ENCODE results near the gene USP37.
A peak's percentile ranks its signal among the peaks of the same experiment; 100 is the strongest.

The USP37 gene

GRCh38 chr2:218605432-218605831 is 37.3 kb upstream of the USP37 start:
- H2BK5ac ChIP-seq (ENCODE audit: low read depth, low read length, poor library complexity, severe bottlenecking), result no peak overlapping the region
- 97% methylated on average over 2 of the region's 2 CpGs for WGBS
- no peak overlapping the region for H2AFZ ChIP-seq (ENCODE audit: low read depth, low read length)
- no peak overlapping the region for H3K18ac ChIP-seq (ENCODE audit: low read depth in 1 of 2, low read length in 2 of 2)
- H3K4me2 ChIP-seq (ENCODE audit: low read length, poor library complexity, severe bottlenecking), result no peak overlapping the region
- H3K4me1 ChIP-seq (ENCODE audit: control insufficient read depth, insufficient read depth, low read depth, low read length), result peaks cover 6% of the 10 kb centered on the region
- no peak overlapping the region for H2AK5ac ChIP-seq (ENCODE audit: low read length, severe bottlenecking)
- H3K4me3 ChIP-seq (ENCODE audit: insufficient read depth in 1 of 2, low read depth in 1 of 2, low read length in 2 of 2), result peak overlapping the region in 1 of 2 experiments; percentile 46
- no peak overlapping the region for H4K91ac ChIP-seq (ENCODE audit: low read length)
- no peaks in the 10 kb centered on the region for H3K9me3 ChIP-seq (ENCODE audit: control insufficient read depth, low read length)
- DNase-seq, result no peak
- peak overlapping the region; percentile 59 for H3K27ac ChIP-seq (ENCODE audit: low read length, poor library complexity, severe bottlenecking)
- H3K23ac ChIP-seq (ENCODE audit: low read length in 2 of 2), result no peak overlapping the region
- H2BK15ac ChIP-seq (ENCODE audit: low read depth, poor library complexity, severe bottlenecking), result no peak overlapping the region
- H2BK12ac ChIP-seq (ENCODE audit: low read length in 2 of 2), result no peak overlapping the region
- H3K14ac ChIP-seq (ENCODE audit: low read length in 2 of 2), result no peak overlapping the region
- H3K9ac ChIP-seq (ENCODE audit: low read length), result peak overlapping the region; percentile 16
- peaks cover 2% of the 10 kb centered on the region for H3K79me1 ChIP-seq (replicated peaks; ENCODE audit: low read length, poor library complexity, severe bottlenecking)
- no peaks in the 10 kb centered on the region for H3K36me3 ChIP-seq (ENCODE audit: control insufficient read depth in 1 of 2, insufficient read depth in 2 of 2, low read depth in 1 of 2, low read length in 2 of 2)
- no peaks in the 10 kb centered on the region for H3K27me3 ChIP-seq (ENCODE audit: control insufficient read depth in 1 of 2, insufficient read depth in 1 of 2, low read length in 2 of 2)
- H4K8ac ChIP-seq (ENCODE audit: low read length), result no peak overlapping the region
- no peak overlapping the region for H3K4ac ChIP-seq (ENCODE audit: low read depth in 1 of 2, low read length in 2 of 2)
- no peak overlapping the region for H2BK120ac ChIP-seq (ENCODE audit: low read depth, low read length)

- H3K4me1 ChIP-seq (ENCODE audit: control insufficient read depth, insufficient read depth, low read depth, low read length), result peaks cover 3% of the 10 kb centered on the region
- no peak overlapping the region for H3K14ac ChIP-seq (ENCODE audit: low read length in 2 of 2)
- H2AFZ ChIP-seq (ENCODE audit: low read depth, low read length), result no peak overlapping the region
- WGBS, result no CpG with 5 or more reads among the region's 1 CpG
- H3K4me3 ChIP-seq (ENCODE audit: insufficient read depth in 1 of 2, low read depth in 1 of 2, low read length in 2 of 2), result no peak overlapping the region
- H3K9me3 ChIP-seq (ENCODE audit: control insufficient read depth, low read length), result no peaks in the 10 kb centered on the region
- H3K79me1 ChIP-seq (replicated peaks; ENCODE audit: low read length, poor library complexity, severe bottlenecking), result peaks cover 15% of the 10 kb centered on the region
- H3K9ac ChIP-seq (ENCODE audit: low read length), result no peak overlapping the region
- no peak overlapping the region for H4K91ac ChIP-seq (ENCODE audit: low read length)
- H2BK5ac ChIP-seq (ENCODE audit: low read depth, low read length, poor library complexity, severe bottlenecking), result no peak overlapping the region
- H2BK12ac ChIP-seq (ENCODE audit: low read length in 2 of 2), result no peak overlapping the region
- H2BK120ac ChIP-seq (ENCODE audit: low read depth, low read length), result no peak overlapping the region
- no peak overlapping the region for H3K23ac ChIP-seq (ENCODE audit: low read length in 2 of 2)
- DNase-seq, result no peak
- H3K4ac ChIP-seq (ENCODE audit: low read depth in 1 of 2, low read length in 2 of 2), result no peak overlapping the region
- H3K27ac ChIP-seq (ENCODE audit: low read length, poor library complexity, severe bottlenecking), result no peak overlapping the region
- no peak overlapping the region for H3K4me2 ChIP-seq (ENCODE audit: low read length, poor library complexity, severe bottlenecking)
- no peak overlapping the region for H2AK5ac ChIP-seq (ENCODE audit: low read length, severe bottlenecking)
- H3K18ac ChIP-seq (ENCODE audit: low read depth in 1 of 2, low read length in 2 of 2), result no peak overlapping the region
- no peaks in the 10 kb centered on the region for H3K27me3 ChIP-seq (ENCODE audit: control insufficient read depth in 1 of 2, insufficient read depth in 1 of 2, low read length in 2 of 2)
- H3K36me3 ChIP-seq (ENCODE audit: control insufficient read depth in 1 of 2, insufficient read depth in 2 of 2, low read depth in 1 of 2, low read length in 2 of 2), result peaks cover 14 to 92% of the 10 kb centered on the region in 2 experiments
- no peak overlapping the region for H2BK15ac ChIP-seq (ENCODE audit: low read depth, poor library complexity, severe bottlenecking)
- H4K8ac ChIP-seq (ENCODE audit: low read length), result no peak overlapping the region
These were observed 17.4 kb upstream of the USP37 start for GRCh38 chr2:218585541-218585940.

GRCh38 chr2:218583983-218584850 is 16.1 kb upstream of the USP37 start:
- WGBS, result 100% methylated on average over 2 of the region's 6 CpGs
- Histone ChIP-seq H3K4me3 (ENCODE audit: insufficient read depth in 1 of 2, low read depth in 1 of 2, low read length in 2 of 2) (no peak overlapping the region), H4K91ac (ENCODE audit: low read length) (no peak overlapping the region), H3K4me1 (ENCODE audit: control insufficient read depth, insufficient read depth, low read depth, low read length) (peaks cover 3% of the 10 kb centered on the region), H2BK12ac (ENCODE audit: low read length in 2 of 2) (no peak overlapping the region), H3K36me3 (ENCODE audit: control insufficient read depth in 1 of 2, insufficient read depth in 2 of 2, low read depth in 1 of 2, low read length in 2 of 2) (peaks cover 10 to 82% of the 10 kb centered on the region in 2 experiments), H3K27me3 (ENCODE audit: control insufficient read depth in 1 of 2, insufficient read depth in 1 of 2, low read length in 2 of 2) (no peaks in the 10 kb centered on the region), H2BK120ac (ENCODE audit: low read depth, low read length) (no peak overlapping the region), H3K79me1 (replicated peaks; ENCODE audit: low read length, poor library complexity, severe bottlenecking) (peaks cover 14% of the 10 kb centered on the region), H3K9ac (ENCODE audit: low read length) (no peak overlapping the region), H3K9me3 (ENCODE audit: control insufficient read depth, low read length) (no peaks in the 10 kb centered on the region), H3K18ac (ENCODE audit: low read depth in 1 of 2, low read length in 2 of 2) (no peak overlapping the region), H2BK5ac (ENCODE audit: low read depth, low read length, poor library complexity, severe bottlenecking) (no peak overlapping the region), H3K23ac (ENCODE audit: low read length in 2 of 2) (no peak overlapping the region), H2BK15ac (ENCODE audit: low read depth, poor library complexity, severe bottlenecking) (no peak overlapping the region), H2AK5ac (ENCODE audit: low read length, severe bottlenecking) (no peak overlapping the region), H3K14ac (ENCODE audit: low read length in 2 of 2) (no peak overlapping the region), H3K4me2 (ENCODE audit: low read length, poor library complexity, severe bottlenecking) (no peak overlapping the region), H2AFZ (ENCODE audit: low read depth, low read length) (no peak overlapping the region), H3K4ac (ENCODE audit: low read depth in 1 of 2, low read length in 2 of 2) (no peak overlapping the region), H4K8ac (ENCODE audit: low read length) (no peak overlapping the region), H3K27ac (ENCODE audit: low read length, poor library complexity, severe bottlenecking) (no peak overlapping the region)
- no peak for DNase-seq

- WGBS, result 80% methylated on average over 1 of the region's 7 CpGs
- Histone ChIP-seq H3K4me3 (ENCODE audit: insufficient read depth in 1 of 2, low read depth in 1 of 2, low read length in 2 of 2) (no peak overlapping the region), H3K23ac (ENCODE audit: low read length in 2 of 2) (no peak overlapping the region), H2BK5ac (ENCODE audit: low read depth, low read length, poor library complexity, severe bottlenecking) (no peak overlapping the region), H3K4me1 (ENCODE audit: control insufficient read depth, insufficient read depth, low read depth, low read length) (peaks cover 6% of the 10 kb centered on the region), H3K18ac (ENCODE audit: low read depth in 1 of 2, low read length in 2 of 2) (no peak overlapping the region), H2BK15ac (ENCODE audit: low read depth, poor library complexity, severe bottlenecking) (no peak overlapping the region), H3K79me1 (replicated peaks; ENCODE audit: low read length, poor library complexity, severe bottlenecking) (peaks cover 16% of the 10 kb centered on the region), H3K9me3 (ENCODE audit: control insufficient read depth, low read length) (no peaks in the 10 kb centered on the region), H2AFZ (ENCODE audit: low read depth, low read length) (no peak overlapping the region), H2AK5ac (ENCODE audit: low read length, severe bottlenecking) (no peak overlapping the region), H2BK120ac (ENCODE audit: low read depth, low read length) (no peak overlapping the region), H4K91ac (ENCODE audit: low read length) (no peak overlapping the region), H2BK12ac (ENCODE audit: low read length in 2 of 2) (no peak overlapping the region), H3K9ac (ENCODE audit: low read length) (peak overlapping the region; percentile 38), H3K36me3 (ENCODE audit: control insufficient read depth in 1 of 2, insufficient read depth in 2 of 2, low read depth in 1 of 2, low read length in 2 of 2) (peaks cover 15 to 68% of the 10 kb centered on the region in 2 experiments), H3K27ac (ENCODE audit: low read length, poor library complexity, severe bottlenecking) (peak overlapping the region; percentile 68), H3K4me2 (ENCODE audit: low read length, poor library complexity, severe bottlenecking) (no peak overlapping the region), H3K14ac (ENCODE audit: low read length in 2 of 2) (no peak overlapping the region), H3K27me3 (ENCODE audit: control insufficient read depth in 1 of 2, insufficient read depth in 1 of 2, low read length in 2 of 2) (no peaks in the 10 kb centered on the region), H3K4ac (ENCODE audit: low read depth in 1 of 2, low read length in 2 of 2) (no peak overlapping the region), H4K8ac (ENCODE audit: low read length) (no peak overlapping the region)
- peak; percentile 50 for DNase-seq
These were observed 13.9 kb upstream of the USP37 start for GRCh38 chr2:218582076-218582475.

All from mesenchymal stem cell (in vitro differentiated cells and primary cell).